GM18909 (cell line): ENCODE measurements around the gene TSPEAR.
"Not testable (repeated sequence)": the region's sequence is repeated elsewhere in the genome, so short reads cannot be mapped to it uniquely, and the experiment has no call there.

Source experiments
- ATAC-seq: cut with Tn5 transposase; IDR thresholded peaks from one replicate; pipeline ENCODE4 v1.9.1; 2021; ENCODE audit warnings: mild to moderate bottlenecking; ENCODE audit not compliant: unreplicated experiment, poor library complexity

The TSPEAR gene

GRCh38 chr21:44687671-44688070, 23.7 kb downstream of the TSPEAR start:
- ATAC-seq, result no peak

GRCh38 chr21:44686843-44687561, 24.4 kb downstream of the TSPEAR start:
- ATAC-seq, result no peak

DNA sequence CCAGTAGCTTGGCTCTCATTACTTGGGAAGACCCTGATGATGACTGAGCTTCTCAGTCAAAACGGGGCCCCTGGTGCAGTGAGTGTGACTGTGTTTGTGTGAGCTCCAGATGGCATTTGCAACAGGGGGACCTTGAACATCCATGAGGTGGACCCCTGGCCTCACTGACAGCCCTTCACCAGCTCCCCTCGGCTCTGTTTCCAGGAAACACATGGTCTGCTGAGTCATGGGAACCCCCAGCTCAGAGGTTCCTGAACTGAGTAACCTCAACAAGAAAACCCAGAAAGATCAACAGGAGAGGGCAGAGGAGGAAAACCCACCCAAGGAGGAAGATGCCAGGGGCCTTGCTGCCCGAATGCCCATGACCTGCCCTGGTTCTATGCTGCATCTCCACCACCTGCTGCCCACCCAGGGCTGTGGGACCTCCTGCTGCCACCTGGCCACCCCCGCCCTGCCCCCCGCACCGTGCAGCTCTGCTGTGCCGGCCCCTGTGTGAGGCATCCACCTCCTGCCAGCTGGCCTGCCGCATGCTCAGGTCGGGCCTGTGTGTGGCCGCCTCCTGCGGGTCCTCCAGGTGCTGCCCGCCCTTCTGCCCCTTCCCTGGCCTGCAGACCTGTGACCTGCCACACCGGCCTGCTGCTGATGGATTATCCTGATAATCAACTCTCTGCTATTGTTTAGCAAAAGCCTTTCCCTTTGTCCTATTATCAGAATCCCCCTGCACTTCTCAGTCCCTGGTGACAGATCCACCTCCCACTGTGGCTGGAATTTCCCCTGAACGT, 25.2 kb downstream of the TSPEAR start:
- ATAC-seq, result no peak

- ATAC-seq, result not testable (repeated sequence)
Observed at GRCh38 chr21:44685050-44685449, 26.3 kb downstream of the TSPEAR start.

GRCh38 chr21:44684483-44684882, 26.9 kb downstream of the TSPEAR start:
- no peak for ATAC-seq

DNA sequence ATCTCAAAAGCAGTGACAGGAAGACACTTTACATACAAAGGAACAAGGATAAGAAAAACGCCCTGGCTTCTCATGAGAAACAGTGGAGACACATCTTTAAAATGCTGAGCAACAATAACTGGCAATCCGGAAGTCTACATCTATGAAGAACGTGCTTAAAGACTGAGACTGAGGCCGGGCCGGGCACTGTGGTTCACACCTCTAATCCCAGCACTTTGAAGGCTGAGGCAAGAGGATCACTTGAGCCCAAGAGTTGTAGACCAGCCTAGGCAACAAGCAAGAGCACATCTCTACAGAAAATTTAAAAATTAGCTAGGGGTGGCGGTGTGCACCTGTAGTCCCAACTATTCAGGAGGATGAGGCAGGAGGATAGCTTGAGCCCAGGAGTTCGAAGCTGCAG, 27.3 kb downstream of the TSPEAR start:
- no peak for ATAC-seq

- ATAC-seq, result no peak
Observed at GRCh38 chr21:44682580-44683151, 28.7 kb downstream of the TSPEAR start.

DNA sequence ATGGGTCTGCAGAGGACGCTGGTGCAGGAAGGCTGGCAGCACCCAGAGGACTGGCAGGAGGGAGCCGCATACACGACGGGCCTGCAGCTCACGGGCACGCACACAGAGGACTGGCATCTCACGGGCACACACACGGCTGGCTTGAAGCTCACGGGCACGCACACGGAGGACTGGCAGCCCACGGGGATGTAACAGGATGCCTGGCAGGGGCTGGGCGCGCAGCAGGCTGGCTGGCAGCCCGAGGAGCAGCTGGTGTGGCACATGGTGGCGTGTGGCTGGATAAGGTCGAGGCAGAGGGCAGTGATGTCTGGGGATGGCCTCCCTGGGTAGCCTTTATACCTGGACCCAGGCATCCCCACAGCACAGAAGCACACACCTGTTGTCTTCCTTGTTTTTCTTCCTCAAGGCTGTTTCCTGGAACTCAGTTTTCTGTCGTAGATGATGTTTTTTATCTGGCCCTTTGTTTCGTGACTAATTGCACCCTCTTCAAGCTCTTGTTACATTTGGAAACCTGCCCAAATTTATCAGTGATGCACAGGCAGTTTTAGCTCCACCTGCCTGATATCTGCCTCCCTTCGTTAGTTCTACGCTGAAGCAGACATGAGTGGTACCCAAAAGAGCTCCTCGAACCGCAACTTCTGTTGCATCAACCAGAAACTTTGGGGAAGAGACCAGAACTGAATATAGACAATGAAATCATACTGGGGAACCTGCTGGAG, 29.4 kb downstream of the TSPEAR start, which contains the start of gene KRTAP12-1:
Gene KRTAP12-1 (minus strand): TSS at position 303 of the 719 bp plus-strand sequence. CDS start 40 bp downstream, at position 263.
- no peak for ATAC-seq

GRCh38 chr21:44681152-44681551, 30.2 kb downstream of the TSPEAR start:
- ATAC-seq, result no peak

- ATAC-seq, result no peak
Observed at GRCh38 chr21:44677881-44678280, 33.5 kb downstream of the TSPEAR start.

DNA sequence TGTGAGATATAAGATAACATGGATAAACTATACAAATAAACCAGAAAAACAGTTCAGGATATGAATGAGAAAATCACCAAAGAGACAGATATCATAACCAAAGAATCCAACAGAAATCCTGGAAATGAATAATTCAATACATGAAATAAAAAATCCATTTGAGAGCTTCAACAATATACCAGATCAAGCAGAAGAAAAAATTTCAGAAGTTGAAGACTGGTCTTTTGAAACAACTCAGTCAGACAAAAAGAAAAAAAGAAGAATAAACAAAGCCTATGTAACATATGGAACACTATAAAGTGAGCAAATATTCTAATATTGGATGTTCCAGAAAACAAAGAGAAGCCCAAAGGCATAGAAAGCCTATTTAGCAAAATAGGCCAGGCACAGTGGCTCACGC, 39.5 kb downstream of the TSPEAR start:
- ATAC-seq, result no peak

- no peak for ATAC-seq
Observed at GRCh38 chr21:44670642-44671432, 40.5 kb downstream of the TSPEAR start.

GRCh38 chr21:44667612-44668011, 43.8 kb downstream of the TSPEAR start:
- ATAC-seq, result no peak

- no peak for ATAC-seq
Observed at GRCh38 chr21:44666401-44667320, 44.7 kb downstream of the TSPEAR start, which contains the start of gene KRTAP12-2. Gene KRTAP12-2 (minus strand): TSS chr21:44666927. CDS start chr21:44666886, 41 bp downstream.

- ATAC-seq, result no peak
Observed at GRCh38 chr21:44664691-44665090, 46.7 kb downstream of the TSPEAR start.

GRCh38 chr21:44661567-44661966, 49.8 kb downstream of the TSPEAR start:
- ATAC-seq, result not testable (repeated sequence)

DNA sequence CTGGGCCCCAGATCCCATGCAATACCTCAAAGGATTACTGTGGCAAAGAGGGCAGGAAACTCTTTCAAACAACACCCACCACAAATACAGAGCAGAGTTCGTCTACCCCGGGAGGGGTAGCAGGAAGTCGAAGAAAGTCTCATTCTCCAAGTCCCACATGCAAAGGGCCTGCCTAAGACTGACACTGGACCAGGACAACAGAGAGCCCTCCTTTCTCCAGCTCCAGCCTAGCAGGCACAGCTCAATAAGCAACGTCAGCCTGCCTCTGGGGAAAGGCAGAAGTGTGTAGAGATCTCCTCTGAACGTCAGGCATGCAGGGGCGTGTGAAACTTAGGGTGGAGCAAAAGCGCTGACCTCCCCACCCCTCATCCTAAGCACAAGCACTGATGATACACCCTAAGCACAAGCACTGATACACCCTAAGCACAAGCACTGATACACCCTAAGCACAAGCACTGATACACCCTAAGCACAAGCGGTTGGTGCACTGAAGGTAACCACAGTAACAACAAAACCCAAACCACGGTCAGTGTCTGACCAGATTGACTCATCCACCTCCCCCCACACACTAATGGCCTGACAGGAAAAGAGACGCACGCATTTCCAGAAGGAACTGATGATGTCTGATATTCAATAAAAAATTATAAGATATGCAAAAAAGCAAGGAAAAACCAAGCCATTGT, 52.3 kb downstream of the TSPEAR start:
- no peak for ATAC-seq

DNA sequence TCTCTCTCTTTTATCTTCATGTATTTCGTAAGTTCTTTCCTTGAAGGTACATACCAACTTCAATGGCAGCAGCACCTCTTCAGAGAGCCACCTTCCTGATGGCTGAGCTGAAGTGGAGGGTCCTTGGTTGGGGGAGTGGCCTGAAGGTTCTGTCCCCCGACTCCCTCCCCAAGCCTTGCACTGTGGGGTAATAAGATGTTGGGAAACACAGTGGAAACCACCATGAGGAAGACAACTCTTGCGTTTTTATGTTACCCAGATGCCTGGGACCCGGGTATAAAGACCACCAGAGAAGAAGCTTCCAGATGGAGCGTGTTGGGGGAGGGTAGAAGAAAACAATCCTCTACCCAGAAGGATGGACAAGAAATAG, 52.8 kb downstream of the TSPEAR start:
- ATAC-seq, result no peak
